GM21360 (cell line): Measurements from ENCODE around the gene ANKRD36C.
"Not testable (repeated sequence)": the region's sequence is repeated elsewhere in the genome, so short reads cannot be mapped to it uniquely, and the experiment has no call there.

Source experiments
- ATAC-seq: cut with Tn5 transposase; IDR thresholded peaks from one replicate; pipeline ENCODE4 v1.9.1; 2021; ENCODE audit warnings: mild to moderate bottlenecking, moderate library complexity; ENCODE audit not compliant: unreplicated experiment

Gene ANKRD36C

DNA sequence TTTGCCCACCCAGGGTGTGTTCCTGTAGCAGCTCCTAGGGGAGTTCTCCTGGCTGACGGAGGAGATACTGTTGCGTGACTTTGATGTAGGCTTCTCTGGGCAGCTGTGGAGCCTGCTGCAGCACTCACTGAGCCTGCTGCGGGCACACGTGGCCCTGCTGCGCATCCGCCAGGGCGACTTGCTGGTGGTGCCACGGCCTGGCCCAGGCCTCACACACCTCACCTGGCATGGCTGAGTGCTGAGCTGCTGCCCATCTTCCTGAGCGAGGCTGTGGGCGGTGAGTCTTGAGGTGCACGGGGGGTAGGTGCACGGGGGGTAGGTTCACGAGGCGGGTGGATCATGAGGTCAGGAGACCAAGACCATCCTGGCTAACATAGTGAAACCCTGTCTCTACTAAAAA, 191.7 kb downstream of the ANKRD36C start:
- no peak for ATAC-seq

DNA sequence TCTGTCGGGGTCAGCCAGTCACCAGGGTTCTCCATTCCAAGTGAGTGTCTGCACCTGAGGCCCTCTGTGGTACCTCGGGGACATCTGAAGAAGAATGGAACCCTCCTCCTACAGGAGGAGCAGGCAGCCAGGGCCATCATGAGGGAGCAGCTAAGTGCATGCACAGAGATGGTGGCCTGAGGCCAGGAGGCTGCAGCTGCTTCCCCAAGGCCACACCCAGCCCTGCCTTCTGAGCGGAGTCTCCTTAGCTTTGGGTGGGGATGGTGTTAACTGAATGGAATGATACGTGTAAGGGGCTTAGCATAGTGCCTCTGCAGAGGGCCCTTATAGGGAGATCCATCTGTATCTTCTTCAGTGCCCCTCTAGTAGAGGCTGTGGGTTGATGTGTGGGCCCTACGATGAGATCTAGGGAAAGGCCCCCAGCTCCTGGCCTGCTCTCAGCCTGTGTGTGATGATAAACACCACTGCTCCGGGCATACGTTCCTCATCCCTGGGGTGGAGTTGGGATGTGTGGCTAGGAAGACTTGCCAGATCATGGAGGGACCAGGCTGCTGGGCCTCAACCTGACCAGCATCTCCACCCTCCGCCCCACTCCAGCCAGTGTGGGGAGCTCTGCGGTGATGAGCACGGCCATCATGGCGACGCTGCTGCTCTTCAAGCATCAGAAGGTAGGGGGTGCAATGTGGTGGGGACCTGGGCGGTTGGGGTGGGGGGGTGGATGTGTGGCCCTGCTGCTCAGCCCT, 192.3 kb downstream of the ANKRD36C start:
- not testable (repeated sequence) for ATAC-seq

DNA sequence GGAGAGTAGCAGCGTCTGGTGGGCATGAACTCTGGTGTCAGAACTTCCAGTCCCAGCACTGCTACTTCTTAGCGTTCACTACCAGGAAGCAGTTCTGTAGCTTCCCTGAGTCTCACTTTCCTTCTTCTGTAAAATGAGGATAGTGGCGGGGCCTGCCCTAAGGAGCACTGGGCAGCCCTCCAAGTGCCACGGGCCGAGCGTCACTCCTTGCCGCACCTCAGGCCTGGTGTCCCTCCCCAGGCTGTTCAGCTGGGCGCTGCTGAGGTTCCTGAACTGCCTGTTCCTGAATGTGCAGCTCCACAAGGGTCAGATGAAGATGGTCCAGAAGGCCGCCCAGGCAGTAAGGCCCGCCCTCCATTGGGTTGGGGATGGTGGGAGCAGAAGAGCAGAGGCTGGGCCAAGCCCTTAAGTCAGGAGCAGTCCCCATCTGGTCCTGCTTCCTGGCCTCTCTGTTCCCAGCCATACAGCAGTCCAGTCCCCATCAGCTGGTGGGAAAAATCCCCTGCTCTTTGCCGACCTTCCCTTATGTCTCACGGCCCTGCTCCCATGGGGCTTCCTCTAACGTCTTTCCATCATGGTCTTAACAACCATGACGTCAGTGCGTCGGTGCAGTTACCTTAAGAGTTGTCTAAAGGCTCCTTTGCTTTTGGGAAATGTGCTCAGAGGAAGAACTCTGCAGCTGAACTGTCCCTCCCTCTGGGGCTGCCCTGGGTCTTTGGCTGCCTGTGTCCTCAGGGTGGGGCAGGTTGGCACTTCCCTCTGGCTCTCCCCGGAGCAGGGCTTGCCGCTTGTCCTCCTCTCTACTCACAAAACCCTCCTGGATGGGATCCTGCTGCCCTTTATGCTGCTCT, 195.2 kb downstream of the ANKRD36C start:
- ATAC-seq = not testable (repeated sequence)

GRCh38 chr2:95793970-95794369, 197.7 kb downstream of the ANKRD36C start:
- ATAC-seq = not testable (repeated sequence)

DNA sequence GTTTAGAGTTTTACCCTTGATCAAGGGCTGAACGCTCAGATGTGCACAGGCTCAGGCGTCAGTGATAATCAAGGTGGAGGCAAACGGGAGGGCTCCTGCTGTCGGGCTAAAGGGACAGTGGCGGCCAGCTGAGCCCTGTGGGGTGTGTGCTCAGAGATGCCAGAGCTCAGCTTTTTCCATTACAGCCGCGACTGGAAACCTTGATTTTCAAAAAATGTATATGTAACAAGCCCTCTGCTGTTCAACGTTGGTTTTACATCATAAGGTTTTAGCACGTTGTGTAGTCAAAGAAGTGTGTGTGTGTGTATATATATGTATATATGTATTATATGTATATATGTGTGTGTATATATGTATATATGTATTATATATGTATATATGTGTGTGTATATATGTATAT, 201.4 kb downstream of the ANKRD36C start:
- not testable (repeated sequence) for ATAC-seq

- not testable (repeated sequence) for ATAC-seq
These were observed 202.2 kb downstream of the ANKRD36C start for GRCh38 chr2:95789385-95789784.

GRCh38 chr2:95788642-95789041, 203.0 kb downstream of the ANKRD36C start:
- not testable (repeated sequence) for ATAC-seq
